Parathyroid adenoma (tissue), 2 donors: ENCODE results near the gene RSBN1L.

Experiments used
- H2AFZ ChIP-seq: fragments of 300-600 bp; sonication (generic); one replicate; pipeline ENCODE4 v1.7.0; 2017; ENCODE audit warnings: antibody characterized with exemption, mild to moderate bottlenecking
- H3K27ac ChIP-seq: fragments of 300-600 bp; sonication (generic); one replicate; pipeline ENCODE4 v1.7.0; 2017
- H3K27me3 ChIP-seq: fragments of 300-600 bp; sonication (generic); one replicate; pipeline ENCODE4 v1.7.0; 2017; ENCODE audit warnings: low read length; ENCODE audit not compliant: control insufficient read depth, insufficient read depth
- H3K36me3 ChIP-seq: fragments of 300-600 bp; sonication (generic); one replicate; pipeline ENCODE4 v1.7.0; 2017; ENCODE audit warnings: low read length; ENCODE audit not compliant: control insufficient read depth, insufficient read depth
- H3K4me1 ChIP-seq: fragments of 300-600 bp; sonication (generic); one replicate; pipeline ENCODE4 v1.7.0; 2017; ENCODE audit warnings: control low read depth
- H3K4me2 ChIP-seq: fragments of 300-600 bp; sonication (generic); one replicate; pipeline ENCODE4 v1.7.0; 2017; ENCODE audit warnings: low read length
- H3K4me3 ChIP-seq: fragments of 300-600 bp; sonication (generic); one replicate; pipeline ENCODE4 v1.7.0; 2017; ENCODE audit warnings: low read depth, low read length
- H3K79me2 ChIP-seq: fragments of 300-600 bp; sonication (generic); one replicate; pipeline ENCODE4 v1.7.0; 2017; ENCODE audit warnings: control low read depth
- H3K9ac ChIP-seq: fragments of 300-600 bp; sonication (generic); one replicate; pipeline ENCODE4 v1.7.0; 2017; ENCODE audit warnings: mild to moderate bottlenecking
- H3K9me3 ChIP-seq: fragments of 300-600 bp; sonication (generic); one replicate; pipeline ENCODE4 v1.7.0; 2017; ENCODE audit warnings: low read length; ENCODE audit not compliant: control insufficient read depth
- CTCF ChIP-seq: fragments of 300-600 bp; sonication (generic); IDR thresholded peaks from one replicate; pipeline ENCODE4 v1.7.0; 2017; ENCODE audit warnings: antibody characterized with exemption, mild to moderate bottlenecking
- donor health status: primary hyperparathyroidism.

RSBN1L gene

GRCh38 chr7:77766801-77767605, 70.7 kb downstream of the RSBN1L start:
- TF ChIP-seq CTCF, result no peak
- Histone ChIP-seq H3K9me3 (no peaks in the 10 kb centered on the region), H3K9ac (no peak overlapping the region), H3K36me3 (no peaks in the 10 kb centered on the region), H3K4me1 (no peaks in the 10 kb centered on the region), H3K4me3 (no peak overlapping the region), H2AFZ (no peak overlapping the region), H3K79me2 (peaks cover 6% of the 10 kb centered on the region), H3K27ac (no peak overlapping the region), H3K27me3 (no peaks in the 10 kb centered on the region), H3K4me2 (no peak overlapping the region)

- TF ChIP-seq CTCF, result no peak
- H3K27me3 ChIP-seq, result no peaks in the 10 kb centered on the region
- H3K4me1 ChIP-seq, result no peaks in the 10 kb centered on the region
- H3K4me3 ChIP-seq, result no peak overlapping the region
- H2AFZ ChIP-seq, result no peak overlapping the region
- no peak overlapping the region for H3K27ac ChIP-seq
- H3K79me2 ChIP-seq, result no peaks in the 10 kb centered on the region
- H3K9ac ChIP-seq, result no peak overlapping the region
- no peaks in the 10 kb centered on the region for H3K9me3 ChIP-seq
- no peaks in the 10 kb centered on the region for H3K36me3 ChIP-seq
- no peak overlapping the region for H3K4me2 ChIP-seq
Measured at GRCh38 chr7:77770316-77770715, 74.1 kb downstream of the RSBN1L start.

- H2AFZ ChIP-seq, result no peak overlapping the region
- TF ChIP-seq CTCF, result no peak
- H3K4me3 ChIP-seq, result no peak overlapping the region
- no peaks in the 10 kb centered on the region for H3K36me3 ChIP-seq
- no peaks in the 10 kb centered on the region for H3K9me3 ChIP-seq
- H3K27me3 ChIP-seq, result no peaks in the 10 kb centered on the region
- no peak overlapping the region for H3K4me2 ChIP-seq
- H3K4me1 ChIP-seq, result no peaks in the 10 kb centered on the region
- no peaks in the 10 kb centered on the region for H3K79me2 ChIP-seq
- no peak overlapping the region for H3K27ac ChIP-seq
- H3K9ac ChIP-seq, result no peak overlapping the region
Measured at GRCh38 chr7:77771901-77772300, 75.6 kb downstream of the RSBN1L start.

GRCh38 chr7:77778535-77778934, 82.3 kb downstream of the RSBN1L start:
- H3K9me3 ChIP-seq, result no peaks in the 10 kb centered on the region
- no peaks in the 10 kb centered on the region for H3K36me3 ChIP-seq
- H3K4me3 ChIP-seq, result no peak overlapping the region
- H3K4me1 ChIP-seq, result no peaks in the 10 kb centered on the region
- no peak overlapping the region for H3K9ac ChIP-seq
- H3K27ac ChIP-seq, result no peak overlapping the region
- no peaks in the 10 kb centered on the region for H3K27me3 ChIP-seq
- TF ChIP-seq CTCF, result no peak
- H2AFZ ChIP-seq, result no peak overlapping the region
- no peaks in the 10 kb centered on the region for H3K79me2 ChIP-seq
- no peak overlapping the region for H3K4me2 ChIP-seq

GRCh38 chr7:77782383-77782782, 86.1 kb downstream of the RSBN1L start:
- Histone ChIP-seq H3K36me3 (no peaks in the 10 kb centered on the region), H3K4me3 (no peak overlapping the region), H3K9ac (no peak overlapping the region), H3K9me3 (no peaks in the 10 kb centered on the region), H3K27me3 (no peaks in the 10 kb centered on the region), H3K27ac (no peak overlapping the region), H3K4me1 (no peaks in the 10 kb centered on the region), H2AFZ (no peak overlapping the region), H3K79me2 (no peaks in the 10 kb centered on the region), H3K4me2 (no peak overlapping the region)
- TF ChIP-seq CTCF, result no peak
